ENCODE data around the gene CLDN2.
"Not testable (repeated sequence)": the region's sequence is repeated elsewhere in the genome, so short reads cannot be mapped to it uniquely, and the experiment has no call there.

CLDN2 gene

DNA sequence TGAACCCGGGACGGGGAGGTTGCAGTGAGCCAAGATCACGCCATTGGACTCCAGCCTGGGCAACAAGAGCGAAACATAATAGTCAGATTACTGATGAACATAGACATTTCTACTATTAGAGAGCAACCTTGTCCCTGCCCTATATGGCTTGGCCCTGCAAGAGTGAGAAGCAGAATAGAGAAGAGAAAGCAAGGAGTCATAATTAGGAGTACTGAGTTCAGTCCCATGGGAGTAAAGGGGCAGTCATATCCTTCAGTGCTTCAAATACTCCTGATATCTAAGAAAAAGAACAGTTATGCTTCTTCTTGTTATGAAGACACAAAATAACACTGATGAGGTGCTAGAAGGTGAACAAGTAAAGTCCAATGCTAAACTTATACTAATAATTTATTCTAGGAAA is 33.8 kb downstream of the CLDN2 start:
- Histone ChIP-seq H3K27me3 (ENCODE audit: control insufficient read depth in 1 of 2, insufficient read depth in 2 of 2, low read length in 2 of 2) (no peaks in the 10 kb centered on the region), H3K4me3 (ENCODE audit: low read depth in 1 of 2, low read length in 2 of 2) (no peak overlapping the region), H3K9me3 (ENCODE audit: control insufficient read depth in 1 of 2, low read length in 2 of 2) (no peaks in the 10 kb centered on the region), H3K36me3 (ENCODE audit: control insufficient read depth in 1 of 2, insufficient read depth in 2 of 2, low read length in 2 of 2) (peaks cover 0 to 12% of the 10 kb centered on the region in 2 donors), H3K9ac (ENCODE audit: low read depth in 1 of 2, low read length in 2 of 2) (no peak overlapping the region), H3K27ac (ENCODE audit: low read depth, low read length) (no peak overlapping the region), H3K4me1 (ENCODE audit: control insufficient read depth in 1 of 2, insufficient read depth in 2 of 2, low read length in 2 of 2) (peaks cover 3 to 4% of the 10 kb centered on the region in 2 donors)

DNA sequence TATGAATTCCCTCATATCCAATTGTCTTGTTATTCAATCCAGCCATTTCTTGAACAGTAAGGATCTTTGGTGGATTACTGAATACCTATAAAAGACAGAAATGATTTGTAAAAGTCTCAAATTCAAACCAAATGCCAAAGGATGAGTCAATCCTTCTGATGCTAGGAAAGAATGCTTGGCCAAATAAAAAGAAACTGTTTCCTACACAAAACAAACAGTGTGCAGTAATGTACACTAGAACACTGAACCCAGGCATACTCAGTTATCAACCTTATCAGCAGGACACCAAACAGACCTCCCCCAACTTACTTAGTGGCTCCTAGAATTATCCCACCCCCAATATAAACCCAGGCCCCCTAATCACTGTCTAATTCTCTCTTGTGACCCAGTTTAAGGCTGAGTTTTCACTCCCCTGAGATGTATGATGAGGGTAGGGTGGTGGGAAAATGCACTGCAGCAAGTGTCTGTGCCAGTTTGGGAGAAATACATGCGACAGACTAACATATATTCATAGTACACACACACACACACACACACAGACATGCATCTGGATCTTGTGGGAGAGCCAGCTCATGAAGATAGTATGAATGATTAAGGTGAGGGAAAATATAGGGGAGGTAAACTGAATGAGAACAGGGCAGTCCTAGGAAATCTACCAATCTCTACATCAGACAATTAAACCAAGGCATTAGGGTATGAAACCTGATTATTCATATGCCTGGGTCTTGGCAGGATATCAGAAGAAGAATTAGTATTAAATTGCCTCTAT is 35.0 kb downstream of the CLDN2 start:
- Histone ChIP-seq H3K9me3 (ENCODE audit: control insufficient read depth in 1 of 2, low read length in 2 of 2) (no peaks in the 10 kb centered on the region), H3K36me3 (ENCODE audit: control insufficient read depth in 1 of 2, insufficient read depth in 2 of 2, low read length in 2 of 2) (peaks cover 0 to 12% of the 10 kb centered on the region in 2 donors), H3K4me1 (ENCODE audit: control insufficient read depth in 1 of 2, insufficient read depth in 2 of 2, low read length in 2 of 2) (peaks cover 3 to 4% of the 10 kb centered on the region in 2 donors), H3K27ac (ENCODE audit: low read depth, low read length) (no peak overlapping the region), H3K9ac (ENCODE audit: low read depth in 1 of 2, low read length in 2 of 2) (no peak overlapping the region), H3K27me3 (ENCODE audit: control insufficient read depth in 1 of 2, insufficient read depth in 2 of 2, low read length in 2 of 2) (no peaks in the 10 kb centered on the region), H3K4me3 (ENCODE audit: low read depth in 1 of 2, low read length in 2 of 2) (no peak overlapping the region)

- Histone ChIP-seq H3K27me3 (ENCODE audit: control insufficient read depth in 1 of 2, insufficient read depth in 2 of 2, low read length in 2 of 2) (no peaks in the 10 kb centered on the region), H3K4me1 (ENCODE audit: control insufficient read depth in 1 of 2, insufficient read depth in 2 of 2, low read length in 2 of 2) (no peaks in the 10 kb centered on the region), H3K36me3 (ENCODE audit: control insufficient read depth in 1 of 2, insufficient read depth in 2 of 2, low read length in 2 of 2) (peaks cover 0 to 15% of the 10 kb centered on the region in 2 donors), H3K9me3 (ENCODE audit: control insufficient read depth in 1 of 2, low read length in 2 of 2) (no peaks in the 10 kb centered on the region), H3K4me3 (ENCODE audit: low read depth in 1 of 2, low read length in 2 of 2) (no peak overlapping the region), H3K9ac (ENCODE audit: low read depth in 1 of 2, low read length in 2 of 2) (no peak overlapping the region), H3K27ac (ENCODE audit: low read depth, low read length) (no peak overlapping the region)
Measured at GRCh38 chrX:106957856-106958255, 37.7 kb downstream of the CLDN2 start.

GRCh38 chrX:106959901-106960300 is 39.7 kb downstream of the CLDN2 start:
- no peak overlapping the region for H3K9ac ChIP-seq (ENCODE audit: low read depth in 1 of 2, low read length in 2 of 2)
- no peak overlapping the region for H3K27ac ChIP-seq (ENCODE audit: low read depth, low read length)
- H3K4me3 ChIP-seq (ENCODE audit: low read depth in 1 of 2, low read length in 2 of 2), result no peak overlapping the region
- H3K4me1 ChIP-seq (ENCODE audit: control insufficient read depth in 1 of 2, insufficient read depth in 2 of 2, low read length in 2 of 2), result no peaks in the 10 kb centered on the region
- peaks cover 0 to 15% of the 10 kb centered on the region in 2 donors for H3K36me3 ChIP-seq (ENCODE audit: control insufficient read depth in 1 of 2, insufficient read depth in 2 of 2, low read length in 2 of 2)
- H3K9me3 ChIP-seq (ENCODE audit: control insufficient read depth in 1 of 2, low read length in 2 of 2), result no peaks in the 10 kb centered on the region
- no peaks in the 10 kb centered on the region for H3K27me3 ChIP-seq (ENCODE audit: control insufficient read depth in 1 of 2, insufficient read depth in 2 of 2, low read length in 2 of 2)

DNA sequence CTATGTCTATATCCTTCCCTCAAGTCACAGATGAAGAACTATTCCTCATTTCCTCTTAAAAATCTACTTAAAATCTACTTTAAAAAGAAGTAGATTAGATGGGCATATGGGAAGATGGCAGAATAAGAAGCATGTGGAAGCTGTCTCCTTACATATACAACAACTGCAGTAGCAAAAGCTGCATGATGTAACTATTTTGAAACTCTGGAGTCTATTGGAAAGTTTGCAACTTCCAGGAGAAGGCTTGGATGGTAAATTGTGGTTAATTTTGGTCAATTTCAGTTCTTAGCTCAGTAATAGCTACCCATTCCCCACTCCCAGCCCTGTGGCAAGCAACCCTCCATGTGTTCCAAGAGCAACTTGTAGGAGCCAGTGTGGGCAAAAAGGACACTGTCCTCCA is 42.9 kb downstream of the CLDN2 start:
- no peak overlapping the region for H3K9ac ChIP-seq (ENCODE audit: low read depth in 1 of 2, low read length in 2 of 2)
- no peaks in the 10 kb centered on the region for H3K27me3 ChIP-seq (ENCODE audit: control insufficient read depth in 1 of 2, insufficient read depth in 2 of 2, low read length in 2 of 2)
- no peaks in the 10 kb centered on the region for H3K9me3 ChIP-seq (ENCODE audit: control insufficient read depth in 1 of 2, low read length in 2 of 2)
- H3K4me1 ChIP-seq (ENCODE audit: control insufficient read depth in 1 of 2, insufficient read depth in 2 of 2, low read length in 2 of 2), result no peaks in the 10 kb centered on the region
- H3K36me3 ChIP-seq (ENCODE audit: control insufficient read depth in 1 of 2, insufficient read depth in 2 of 2, low read length in 2 of 2), result peaks cover 0 to 6% of the 10 kb centered on the region in 2 donors
- H3K27ac ChIP-seq (ENCODE audit: low read depth, low read length), result no peak overlapping the region
- H3K4me3 ChIP-seq (ENCODE audit: low read depth in 1 of 2, low read length in 2 of 2), result no peak overlapping the region

DNA sequence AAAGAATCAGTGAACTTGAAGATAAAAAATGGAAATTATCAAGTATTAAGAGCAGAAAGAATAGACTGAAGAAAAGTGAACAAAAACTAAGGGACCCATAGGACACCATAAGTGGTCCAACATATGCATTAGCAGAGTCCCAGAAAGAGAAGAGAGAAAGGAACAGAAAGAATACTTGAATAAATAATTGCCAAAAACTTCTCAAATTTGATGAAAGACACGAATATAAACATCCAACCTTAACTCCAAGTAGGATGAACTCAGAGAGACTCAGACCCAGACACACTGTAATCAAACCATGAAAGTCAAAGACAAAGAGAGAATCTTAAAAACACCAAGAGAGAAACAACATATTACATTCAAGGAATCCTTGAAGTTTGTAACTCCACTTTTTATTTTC is 44.1 kb downstream of the CLDN2 start:
- Histone ChIP-seq H3K4me1 (ENCODE audit: control insufficient read depth in 1 of 2, insufficient read depth in 2 of 2, low read length in 2 of 2) (no peaks in the 10 kb centered on the region), H3K9ac (ENCODE audit: low read depth in 1 of 2, low read length in 2 of 2) (no peak overlapping the region), H3K36me3 (ENCODE audit: control insufficient read depth in 1 of 2, insufficient read depth in 2 of 2, low read length in 2 of 2) (peaks cover 0 to 4% of the 10 kb centered on the region in 2 donors), H3K4me3 (ENCODE audit: low read depth in 1 of 2, low read length in 2 of 2) (no peak overlapping the region), H3K9me3 (ENCODE audit: control insufficient read depth in 1 of 2, low read length in 2 of 2) (no peaks in the 10 kb centered on the region), H3K27ac (ENCODE audit: low read depth, low read length) (no peak overlapping the region), H3K27me3 (ENCODE audit: control insufficient read depth in 1 of 2, insufficient read depth in 2 of 2, low read length in 2 of 2) (no peaks in the 10 kb centered on the region)

DNA sequence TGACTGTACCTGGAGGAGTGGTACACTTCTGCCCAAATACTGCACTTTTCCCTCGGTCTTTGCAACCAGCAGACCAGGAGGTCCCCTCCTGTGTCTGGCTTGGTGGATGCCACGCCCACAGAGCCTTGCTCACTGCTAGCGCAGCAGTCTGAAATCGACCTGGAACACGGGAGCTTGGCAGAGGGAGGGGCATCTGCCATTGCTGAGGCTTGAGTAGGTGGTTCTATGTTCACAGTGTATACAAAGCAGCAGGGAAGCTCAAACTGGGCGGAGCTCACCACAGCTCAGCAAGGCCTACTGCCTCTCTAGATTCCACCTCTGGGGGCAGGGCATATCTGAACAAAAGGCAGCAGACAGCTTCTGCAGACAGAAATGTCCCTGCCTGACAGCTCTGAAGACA is 46.3 kb downstream of the CLDN2 start:
- not testable (repeated sequence) for H3K9me3 ChIP-seq (ENCODE audit: control insufficient read depth in 1 of 2, low read length in 2 of 2); H3K27ac ChIP-seq (ENCODE audit: low read depth, low read length); H3K4me1 ChIP-seq (ENCODE audit: control insufficient read depth in 1 of 2, insufficient read depth in 2 of 2, low read length in 2 of 2); H3K4me3 ChIP-seq (ENCODE audit: low read depth in 1 of 2, low read length in 2 of 2); H3K36me3 ChIP-seq (ENCODE audit: control insufficient read depth in 1 of 2, insufficient read depth in 2 of 2, low read length in 2 of 2); H3K27me3 ChIP-seq (ENCODE audit: control insufficient read depth in 1 of 2, insufficient read depth in 2 of 2, low read length in 2 of 2); H3K9ac ChIP-seq (ENCODE audit: low read depth in 1 of 2, low read length in 2 of 2)

GRCh38 chrX:106972896-106973295 is 52.7 kb downstream of the CLDN2 start:
- Histone ChIP-seq H3K27me3 (ENCODE audit: control insufficient read depth in 1 of 2, insufficient read depth in 2 of 2, low read length in 2 of 2) (no peaks in the 10 kb centered on the region), H3K27ac (ENCODE audit: low read depth, low read length) (no peak overlapping the region), H3K4me3 (ENCODE audit: low read depth in 1 of 2, low read length in 2 of 2) (no peak overlapping the region), H3K9me3 (ENCODE audit: control insufficient read depth in 1 of 2, low read length in 2 of 2) (no peaks in the 10 kb centered on the region), H3K4me1 (ENCODE audit: control insufficient read depth in 1 of 2, insufficient read depth in 2 of 2, low read length in 2 of 2) (no peaks in the 10 kb centered on the region), H3K36me3 (ENCODE audit: control insufficient read depth in 1 of 2, insufficient read depth in 2 of 2, low read length in 2 of 2) (no peaks in the 10 kb centered on the region), H3K9ac (ENCODE audit: low read depth in 1 of 2, low read length in 2 of 2) (no peak overlapping the region)

- H3K27ac ChIP-seq (ENCODE audit: low read depth, low read length), result no peak overlapping the region
- H3K27me3 ChIP-seq (ENCODE audit: control insufficient read depth in 1 of 2, insufficient read depth in 2 of 2, low read length in 2 of 2), result no peaks in the 10 kb centered on the region
- no peaks in the 10 kb centered on the region for H3K36me3 ChIP-seq (ENCODE audit: control insufficient read depth in 1 of 2, insufficient read depth in 2 of 2, low read length in 2 of 2)
- H3K9me3 ChIP-seq (ENCODE audit: control insufficient read depth in 1 of 2, low read length in 2 of 2), result no peaks in the 10 kb centered on the region
- H3K4me3 ChIP-seq (ENCODE audit: low read depth in 1 of 2, low read length in 2 of 2), result no peak overlapping the region
- no peaks in the 10 kb centered on the region for H3K4me1 ChIP-seq (ENCODE audit: control insufficient read depth in 1 of 2, insufficient read depth in 2 of 2, low read length in 2 of 2)
- H3K9ac ChIP-seq (ENCODE audit: low read depth in 1 of 2, low read length in 2 of 2), result no peak overlapping the region
Measured at GRCh38 chrX:106973433-106974149, 53.4 kb downstream of the CLDN2 start.

DNA sequence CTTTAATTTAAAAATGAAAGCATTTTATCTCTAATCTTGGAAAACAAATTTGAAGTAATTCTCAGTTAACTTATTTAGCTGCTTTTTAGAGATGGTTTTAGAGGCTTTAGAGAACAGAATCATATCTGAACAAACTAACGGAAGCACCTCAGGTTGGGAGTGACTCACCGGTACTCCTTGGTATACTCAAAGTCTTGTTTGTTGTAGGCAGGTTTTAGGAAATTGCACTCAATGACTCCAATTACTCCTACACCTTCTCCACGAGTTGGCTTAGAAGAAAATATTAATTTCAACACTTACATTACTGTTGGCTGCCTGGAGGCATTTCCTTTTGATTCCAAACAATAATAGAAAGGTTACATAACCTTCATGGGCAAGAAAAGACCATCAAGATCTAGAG is 56.2 kb downstream of the CLDN2 start:
- Histone ChIP-seq H3K9ac (ENCODE audit: low read depth in 1 of 2, low read length in 2 of 2) (no peak overlapping the region), H3K9me3 (ENCODE audit: control insufficient read depth in 1 of 2, low read length in 2 of 2) (no peaks in the 10 kb centered on the region), H3K27ac (ENCODE audit: low read depth, low read length) (no peak overlapping the region), H3K4me1 (ENCODE audit: control insufficient read depth in 1 of 2, insufficient read depth in 2 of 2, low read length in 2 of 2) (peaks cover 0 to 3% of the 10 kb centered on the region in 2 donors), H3K36me3 (ENCODE audit: control insufficient read depth in 1 of 2, insufficient read depth in 2 of 2, low read length in 2 of 2) (no peaks in the 10 kb centered on the region), H3K4me3 (ENCODE audit: low read depth in 1 of 2, low read length in 2 of 2) (no peak overlapping the region), H3K27me3 (ENCODE audit: control insufficient read depth in 1 of 2, insufficient read depth in 2 of 2, low read length in 2 of 2) (no peaks in the 10 kb centered on the region)
